Tibial nerve (tissue), 4 donors: ENCODE results near the gene MAPKAPK2. TPM values are rescaled to one million over a fixed set of nuclear protein-coding genes. Genes with fewer than 3 reads are reported as not detected.
A peak's percentile ranks its signal among the peaks of the same experiment; 100 is the strongest.

Source experiments
- DNase-seq, 2 donors: peaks; one replicate each; pipeline ENCODE4 v3.0.0-alpha.2; 2019; ENCODE audit warnings: low spot score in 2 of 2
- H3K27ac ChIP-seq, 4 donors: fragments of 200-600 bp; sonication (generic) in 3 of 4; one replicate each; pipeline ENCODE4 v1.5.1; 2017 to 2019; ENCODE audit warnings: mild to moderate bottlenecking in 1 of 4
- H3K27me3 ChIP-seq, 2 donors: fragments of 200-600 bp; sonication (generic) in 1 of 2; one replicate each; pipeline versions ENCODE4 v1.5.1 to v1.6.0; 2017 to 2019
- H3K36me3 ChIP-seq, 3 donors: fragments of 200-600 bp; sonication (generic); one replicate each; pipeline ENCODE4 v1.5.1; 2018 to 2019
- H3K4me1 ChIP-seq, 4 donors: fragments of 200-600 bp; sonication (generic) in 3 of 4; one replicate each; pipeline ENCODE4 v1.5.1; 2017 to 2019
- H3K4me3 ChIP-seq, 4 donors: fragments of 200-600 bp; sonication (generic) in 3 of 4; one replicate each; pipeline ENCODE4 v1.5.1; 2017 to 2019; ENCODE audit warnings: mild to moderate bottlenecking in 1 of 4, moderate library complexity in 1 of 4
- H3K9me3 ChIP-seq, 4 donors: fragments of 200-600 bp; sonication (generic) in 3 of 4; one replicate each; pipeline ENCODE4 v1.5.1; 2017 to 2019
- CTCF ChIP-seq, 5 experiments: fragments of 200-600 bp in 3 of 5; fragments of 450-650 bp in 2 of 5; sonication (generic) in 3 of 5; IDR thresholded peaks; one replicate each; pipeline ENCODE4 v1.5.1; 2016 to 2019; ENCODE audit warnings: antibody characterized with exemption in 5 of 5, mild to moderate bottlenecking in 3 of 5, moderate library complexity in 2 of 5
- EP300 ChIP-seq, 2 donors: sonication (generic); formaldehyde crosslinking; IDR thresholded peaks; one replicate each; pipeline ENCODE4 v1.6.1; 2017; ENCODE audit warnings: antibody characterized with exemption in 2 of 2, mild to moderate bottlenecking in 1 of 2
- POLR2A ChIP-seq, 2 donors: fragments of 450-650 bp; IDR thresholded peaks; one replicate each; pipeline ENCODE4 v1.6.1; 2017; ENCODE audit warnings: antibody characterized with exemption in 2 of 2, mild to moderate bottlenecking in 2 of 2, moderate library complexity in 2 of 2
- WGBS, 2 donors: methylation state at CpG; one replicate each; pipeline ENCODE4 v1.1.5; 2018; 5-methylcytosine and 5-hydroxymethylcytosine counted together
- total RNA-seq, 4 donors: library from RNA; depleted of rRNA; stranded (reverse); fragments of >200 nt; gene quantifications; one replicate each; pipeline ENCODE4 v1.1.0, GENCODE V29; 2016

The MAPKAPK2 gene
- total RNA-seq, 4 donors from 2014 or later, result 30.6 to 49.5 (median 38.2) TPM

DNA sequence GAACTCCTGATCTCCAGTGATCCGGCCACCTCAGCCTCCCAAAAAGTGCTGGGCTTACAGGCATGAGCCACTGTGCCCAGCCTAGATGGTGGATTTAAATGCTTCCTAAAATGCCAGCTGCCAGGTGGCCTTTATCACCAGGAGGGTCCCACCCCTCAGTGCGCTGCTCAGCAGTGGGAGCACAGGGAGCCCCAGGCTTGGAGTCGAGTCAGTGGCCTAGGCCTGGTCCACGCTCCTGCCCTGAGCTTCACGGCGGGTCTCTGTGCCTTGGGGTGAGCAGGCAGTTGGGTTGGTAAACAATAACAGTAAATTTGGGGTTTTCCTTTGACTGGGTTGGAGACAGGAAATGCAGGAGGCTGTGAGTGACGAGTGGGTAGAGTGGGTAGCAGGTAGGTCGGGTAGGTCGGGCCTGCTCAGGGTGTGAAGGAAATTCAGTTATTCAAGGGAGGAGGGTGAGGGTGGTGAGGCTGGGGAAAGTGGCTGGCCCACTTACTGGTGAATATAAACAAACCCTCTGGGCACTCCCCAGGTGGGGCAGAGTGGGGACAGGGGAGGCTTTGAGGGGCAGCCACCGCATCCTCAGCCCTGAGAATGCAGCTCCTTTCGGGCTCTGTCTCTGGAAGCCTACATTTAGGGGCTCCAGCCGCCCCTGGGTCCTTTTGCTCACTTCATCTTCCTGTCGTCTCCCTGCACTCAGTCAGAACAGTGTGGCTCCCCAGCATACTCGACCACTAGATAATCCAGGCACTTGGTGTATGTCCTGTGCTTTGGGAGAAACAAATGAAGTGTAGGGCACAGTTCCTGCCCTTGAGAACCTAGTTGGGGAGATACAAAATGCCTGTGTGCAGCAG, 52.4 kb downstream of the MAPKAPK2 start:
- no peaks in the 10 kb centered on the region for H3K27me3 ChIP-seq
- TF ChIP-seq EP300 (IDR thresholded peaks at IDR 0.05), result no peak
- H3K36me3 ChIP-seq, result peaks cover 4 to 40% (median 11%) of the 10 kb centered on the region in 3 donors
- 78 to 83% methylated on average over 14 of the region's 14 CpGs for WGBS, 2 donors
- no peak overlapping the region for H3K4me3 ChIP-seq
- DNase-seq, result no peak
- peaks cover 0 to 22% (median 0%) of the 10 kb centered on the region in 4 donors for H3K4me1 ChIP-seq
- peak overlapping the region in 1 of 4 donors; percentile 32 for H3K27ac ChIP-seq
- H3K9me3 ChIP-seq, result no peaks in the 10 kb centered on the region

DNA sequence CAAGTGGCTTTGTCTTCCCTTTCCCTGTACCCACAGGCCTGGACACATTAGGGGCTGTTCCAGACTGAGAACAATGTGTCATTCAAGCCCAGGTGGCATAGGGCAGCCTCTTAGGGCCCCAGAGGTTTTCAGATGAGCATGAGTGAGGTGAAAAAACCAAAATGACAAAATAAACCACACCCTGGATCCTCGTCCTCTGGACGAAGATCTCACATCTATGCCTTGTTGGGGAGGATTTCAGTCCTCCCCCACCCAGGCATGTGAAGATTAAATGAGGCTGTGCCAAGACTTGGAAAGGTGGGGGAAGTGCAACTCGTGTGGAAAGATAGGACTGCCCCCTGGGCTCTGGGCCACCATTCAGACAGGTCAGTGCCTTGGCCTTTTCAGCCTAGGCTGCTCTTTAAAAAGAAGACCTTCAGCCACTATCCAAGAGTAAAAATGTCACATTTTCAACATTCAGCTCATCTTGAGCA, 53.1 kb downstream of the MAPKAPK2 start:
- Histone ChIP-seq H3K4me1 (peaks cover 0 to 22% (median 0%) of the 10 kb centered on the region in 4 donors), H3K27ac (no peak overlapping the region), H3K4me3 (no peak overlapping the region), H3K9me3 (no peaks in the 10 kb centered on the region), H3K36me3 (peaks cover 0 to 33% (median 4%) of the 10 kb centered on the region in 3 donors), H3K27me3 (no peaks in the 10 kb centered on the region)
- WGBS, 2 donors, result 30 to 42% methylated on average over 3 of the region's 3 CpGs
- DNase-seq, result no peak
- TF ChIP-seq POLR2A (IDR thresholded peaks at IDR 0.05) (no peak), CTCF (IDR thresholded peaks at IDR 0.05) (no peak), EP300 (IDR thresholded peaks at IDR 0.05) (no peak)

GRCh38 chr1:206738370-206739366, 54.0 kb downstream of the MAPKAPK2 start:
- H3K4me1 ChIP-seq, result peaks cover 0 to 22% (median 0%) of the 10 kb centered on the region in 4 donors
- no peak overlapping the region for H3K27ac ChIP-seq
- no peak for DNase-seq
- WGBS, 2 donors, result 49 to 56% methylated on average over 3 of the region's 3 CpGs
- no peaks in the 10 kb centered on the region for H3K9me3 ChIP-seq
- H3K27me3 ChIP-seq, result no peaks in the 10 kb centered on the region
- no peak overlapping the region for H3K4me3 ChIP-seq
- TF ChIP-seq POLR2A (IDR thresholded peaks at IDR 0.05) (no peak), EP300 (IDR thresholded peaks at IDR 0.05) (no peak), CTCF (IDR thresholded peaks at IDR 0.05) (peak in 2 of 5 experiments; percentile 4 to 13)
- H3K36me3 ChIP-seq, result peaks cover 0 to 24% (median 0%) of the 10 kb centered on the region in 3 donors

DNA sequence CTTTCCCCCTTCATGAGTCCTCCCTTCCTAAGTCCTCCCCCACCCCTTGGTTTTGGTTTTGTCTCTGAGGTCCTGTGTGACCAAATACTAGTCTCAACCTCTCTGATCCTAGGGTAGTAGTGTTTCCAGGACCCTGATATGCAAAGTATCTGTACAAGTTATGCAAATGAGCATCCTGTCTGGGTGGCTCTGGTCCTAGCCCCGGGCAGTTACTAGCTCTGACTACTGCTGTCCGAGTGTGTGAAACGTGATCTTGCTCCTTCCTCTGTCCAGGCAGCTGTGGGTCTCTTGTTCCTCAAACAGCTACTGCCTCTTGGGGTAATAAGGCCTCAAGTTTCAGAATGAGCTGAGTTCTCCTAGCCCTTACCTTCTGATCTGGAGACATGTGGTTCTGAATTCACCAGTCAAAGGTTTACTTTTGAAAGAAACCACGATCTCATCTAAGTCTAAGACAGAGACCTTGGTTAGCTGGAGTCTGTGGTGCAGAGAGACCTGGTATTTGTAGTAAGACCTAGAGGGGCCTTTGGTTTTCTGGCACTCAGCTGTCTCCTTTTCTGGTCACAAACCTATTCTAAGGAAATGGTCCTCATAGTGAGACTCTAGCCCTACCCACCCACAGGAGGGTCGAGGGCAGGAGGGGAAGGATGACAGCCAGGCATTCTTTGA, 54.8 kb downstream of the MAPKAPK2 start:
- TF ChIP-seq CTCF (IDR thresholded peaks at IDR 0.05) (no peak), EP300 (IDR thresholded peaks at IDR 0.05) (no peak), POLR2A (IDR thresholded peaks at IDR 0.05) (no peak)
- Histone ChIP-seq H3K4me3 (no peak overlapping the region), H3K9me3 (no peaks in the 10 kb centered on the region), H3K27me3 (no peaks in the 10 kb centered on the region), H3K27ac (no peak overlapping the region), H3K4me1 (peaks cover 0 to 22% (median 0%) of the 10 kb centered on the region in 4 donors), H3K36me3 (peaks cover 0 to 15% (median 0%) of the 10 kb centered on the region in 3 donors)
- DNase-seq, result no peak
- 25 to 32% methylated on average over 5 of the region's 5 CpGs for WGBS, 2 donors

DNA sequence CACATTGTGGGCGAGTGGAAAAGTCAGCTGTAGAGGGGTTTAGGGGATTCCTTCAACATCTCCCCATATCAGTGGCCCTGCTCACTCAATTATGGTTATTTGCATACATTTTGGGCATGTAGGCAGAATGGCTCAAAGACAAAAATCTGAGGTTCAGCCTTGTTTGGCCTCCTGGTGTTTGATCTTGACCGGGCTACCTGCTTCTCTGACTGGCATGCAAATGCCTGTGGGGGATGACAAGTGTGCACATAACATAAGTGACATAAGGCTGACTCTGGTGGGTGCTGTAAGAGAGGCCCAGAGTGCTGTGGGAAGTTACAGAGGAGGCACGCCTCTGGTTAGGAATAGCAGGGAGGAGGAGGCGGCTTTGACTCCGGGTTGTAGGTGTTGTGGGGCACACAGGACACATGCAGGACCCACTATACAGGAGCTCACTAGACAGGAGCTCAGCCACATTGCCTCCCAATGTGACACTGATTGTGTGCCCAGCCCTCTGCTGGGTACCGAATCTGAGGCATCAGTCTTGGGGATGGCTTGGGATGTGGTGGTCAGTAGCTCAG, 56.5 kb downstream of the MAPKAPK2 start:
- no peaks in the 10 kb centered on the region for H3K27me3 ChIP-seq
- H3K27ac ChIP-seq, result no peak overlapping the region
- peaks cover 0 to 16% (median 0%) of the 10 kb centered on the region in 4 donors for H3K4me1 ChIP-seq
- DNase-seq, result no peak
- TF ChIP-seq POLR2A (IDR thresholded peaks at IDR 0.05) (no peak), CTCF (IDR thresholded peaks at IDR 0.05) (no peak), EP300 (IDR thresholded peaks at IDR 0.05) (no peak)
- H3K36me3 ChIP-seq, result no peaks in the 10 kb centered on the region
- 84 to 96% methylated on average over 5 to 6 of the region's 6 CpGs for WGBS, 2 donors
- no peak overlapping the region for H3K4me3 ChIP-seq
- H3K9me3 ChIP-seq, result no peaks in the 10 kb centered on the region
